Measurements from ENCODE around the gene AHNAK2.

GRCh38 chr14:104935026-104935650, 43.0 kb downstream of the AHNAK2 start:
- TF ChIP-seq CTCF (IDR thresholded peaks at IDR 0.05) (no peak), ZFX (IDR thresholded peaks at IDR 0.05; ENCODE audit: borderline replicate concordance) (no peak)

Measured in 22Rv1 (cell line).